Keratinocyte (primary cell): ENCODE data around the gene HOXA5. TPM values are rescaled to one million over a fixed set of nuclear protein-coding genes. Genes with fewer than 3 reads are reported as not detected.

ENCODE experiments used
- DNase-seq: peaks from one replicate; pipeline ENCODE4 v3.0.0-alpha.2; 2011; ENCODE audit warnings: low read depth, missing footprints, low spot score
- FAIRE-seq: peaks from 2 replicates; lab custom pipeline; 2011; peaks lifted over from hg19 to GRCh38; lab: Jason Lieb, UNC
- H2AFZ ChIP-seq: 2 replicates; pipeline ENCODE4 v1.6.0; 2012; ENCODE audit warnings: low read length, control low read depth, inconsistent platforms; ENCODE audit not compliant: control insufficient read depth
- H3K27ac ChIP-seq: 2 replicates; pipeline ENCODE4 v1.5.1; 2011; ENCODE audit warnings: low read length; ENCODE audit not compliant: control insufficient read depth, insufficient read depth
- H3K27me3 ChIP-seq: 3 replicates; pipeline ENCODE4 v1.6.0; 2011; ENCODE audit warnings: low read length; ENCODE audit not compliant: control insufficient read depth, insufficient read depth; ENCODE audit errors: extremely low read depth
- H3K36me3 ChIP-seq, 2 experiments: 2 replicates in 1 of 2; 3 replicates in 1 of 2; pipeline ENCODE4 v1.5.1; 2011; ENCODE audit warnings: low read length in 2 of 2, mild to moderate bottlenecking in 1 of 2; ENCODE audit not compliant: control insufficient read depth in 2 of 2, insufficient read depth in 2 of 2; ENCODE audit errors: extremely low read depth in 1 of 2
- H3K4me1 ChIP-seq: 3 replicates; pipeline ENCODE4 v1.5.1; 2011; ENCODE audit warnings: low read length; ENCODE audit not compliant: control insufficient read depth, insufficient read depth; ENCODE audit errors: extremely low read depth
- H3K4me2 ChIP-seq: 3 replicates; pipeline ENCODE4 v1.6.0; 2011; ENCODE audit warnings: low read depth, low read length; ENCODE audit not compliant: control insufficient read depth, insufficient read depth; ENCODE audit errors: extremely low read depth
- H3K4me3 ChIP-seq, 3 experiments: fragments of 200-600 bp in 1 of 3; sonication (generic) in 1 of 3; 2 replicates in 2 of 3; 3 replicates in 1 of 3; pipeline ENCODE4 v1.5.1; 2011 to 2016; ENCODE audit warnings: low read length in 3 of 3, mild to moderate bottlenecking in 3 of 3, control low read depth in 2 of 3, inconsistent platforms in 1 of 3, low read depth in 1 of 3, mixed read lengths in 1 of 3, mixed run types in 1 of 3, moderate library complexity in 1 of 3; ENCODE audit not compliant: control insufficient read depth in 2 of 3, insufficient read depth in 2 of 3; ENCODE audit errors: extremely low read depth in 1 of 3
- H3K79me2 ChIP-seq: 2 replicates; pipeline ENCODE4 v1.6.0; 2012; ENCODE audit warnings: low read length; ENCODE audit not compliant: control insufficient read depth, insufficient read depth
- H3K9ac ChIP-seq: 3 replicates; pipeline ENCODE4 v1.6.0; 2011; ENCODE audit warnings: low read length; ENCODE audit not compliant: control insufficient read depth, insufficient read depth; ENCODE audit errors: extremely low read depth
- H3K9me1 ChIP-seq: 3 replicates; pipeline ENCODE4 v1.6.0; 2011; ENCODE audit warnings: low read length; ENCODE audit not compliant: control insufficient read depth, insufficient read depth; ENCODE audit errors: extremely low read depth
- H3K9me3 ChIP-seq: 2 replicates; pipeline ENCODE4 v1.5.1; 2012; ENCODE audit warnings: low read depth, low read length; ENCODE audit not compliant: control insufficient read depth
- H4K20me1 ChIP-seq: 3 replicates; pipeline ENCODE4 v1.6.0; 2011; ENCODE audit warnings: low read length; ENCODE audit not compliant: control insufficient read depth, insufficient read depth; ENCODE audit errors: extremely low read depth
- CTCF ChIP-seq, 3 experiments: IDR thresholded peaks in 1 of 3; conservative IDR thresholded peaks in 1 of 3; optimal IDR thresholded peaks in 1 of 3; 2 replicates in 2 of 3; 3 replicates in 1 of 3; pipeline versions ENCODE3 to v1.5.1; 2011; ENCODE audit warnings: low read length in 3 of 3, mild to moderate bottlenecking in 3 of 3, moderate library complexity in 2 of 3, control low read depth in 1 of 3, inconsistent platforms in 1 of 3; ENCODE audit not compliant: insufficient read depth in 2 of 3; ENCODE audit errors: extremely low read depth in 1 of 3
- EZH2 ChIP-seq: IDR thresholded peaks from one replicate; pipeline ENCODE4 v1.6.1; 2012; ENCODE audit warnings: inconsistent platforms, mild to moderate bottlenecking, low read length, moderate library complexity
- dilution Hi-C: fragments of 300-500 bp; cut with MboI; formaldehyde crosslinking; loops from one replicate; pipeline ENCODE4 v1.7.0; 2020; ENCODE audit warnings: low sequenced_read_pairs; ENCODE audit not compliant: extremely low pct_ligation_motif_present
- polyA plus RNA-seq, 5 experiments: library from polyadenylated mRNA; depleted of rRNA in 3 of 5; stranded (reverse) in 3 of 5; stranded (forward) in 1 of 5; unstranded in 1 of 5; fragments of >200 nt; gene quantifications; 1 replicate in 1 of 5; 2 replicates in 3 of 5; 3 replicates in 1 of 5; pipeline versions ENCODE4 v1.2.1 to v1.2.3, GENCODE V29; 2011 to 2012; ENCODE audit warnings: missing spikeins in 2 of 5, low read depth in 1 of 5, low replicate concordance in 1 of 5

HOXA5 gene
- polyA plus RNA-seq, 1 donor (not counting 4 experiments of a cell fraction or from before 2014, with no cell fraction given) = 7.1 TPM

- dilution Hi-C loops = loop anchor here (25.0 kb wide), 1 partner anchor 231 kb away; the partner anchor contains the start of gene SKAP2
- Histone ChIP-seq H3K27ac (no peak overlapping the region), H3K9me1 (no peaks in the 10 kb centered on the region), H3K27me3 (no peaks in the 10 kb centered on the region), H4K20me1 (no peaks in the 10 kb centered on the region), H2AFZ (no peak overlapping the region), H3K4me2 (no peak overlapping the region), H3K36me3 (peaks cover 0 to 3% of the 10 kb centered on the region in 2 experiments), H3K4me1 (peaks cover 9% of the 10 kb centered on the region), H3K9me3 (no peaks in the 10 kb centered on the region), H3K9ac (no peak overlapping the region), H3K79me2 (peaks cover 44% of the 10 kb centered on the region), H3K4me3 (no peak overlapping the region)
- no peak for DNase-seq
- TF ChIP-seq CTCF (optimal IDR thresholded peaks at IDR 0.05 in 1 of 3, IDR thresholded peaks at IDR 0.05 in 1 of 3, conservative IDR thresholded peaks at IDR 0.05 in 1 of 3; ENCODE audit: extremely low read depth in 1 of 3, insufficient read depth in 2 of 3, low read length in 3 of 3) (no peak), EZH2 (no peak)
- no peak for FAIRE-seq
Observed at GRCh38 chr7:27093184-27093895, 50.1 kb downstream of the HOXA5 start.

- H3K4me2 ChIP-seq = no peak overlapping the region
Observed at GRCh38 chr7:27092819-27093110, 50.7 kb downstream of the HOXA5 start.

More at GRCh38 chr7:27092819-27093110, 50.7 kb downstream of the HOXA5 start:
- H3K4me1 ChIP-seq = peaks cover 9% of the 10 kb centered on the region
- H4K20me1 ChIP-seq = no peaks in the 10 kb centered on the region
- no peaks in the 10 kb centered on the region for H3K9me3 ChIP-seq
- no peaks in the 10 kb centered on the region for H3K27me3 ChIP-seq
- DNase-seq (no peak), FAIRE-seq (no peak)
- TF ChIP-seq EZH2 (no peak), CTCF (optimal IDR thresholded peaks at IDR 0.05 in 1 of 3, IDR thresholded peaks at IDR 0.05 in 1 of 3, conservative IDR thresholded peaks at IDR 0.05 in 1 of 3; ENCODE audit: extremely low read depth in 1 of 3, insufficient read depth in 2 of 3, low read length in 3 of 3) (no peak)
- dilution Hi-C loops = loop anchor here (25.0 kb wide), 1 partner anchor 230 kb away; the partner anchor contains the start of gene SKAP2
- H3K9me1 ChIP-seq = no peaks in the 10 kb centered on the region
- peaks cover 38% of the 10 kb centered on the region for H3K79me2 ChIP-seq
- no peak overlapping the region for H2AFZ ChIP-seq
- H3K4me3 ChIP-seq = no peak overlapping the region
- no peak overlapping the region for H3K9ac ChIP-seq
- H3K27ac ChIP-seq = no peak overlapping the region
- H3K36me3 ChIP-seq = peaks cover 0 to 3% of the 10 kb centered on the region in 2 experiments
